Measurements from ENCODE around the gene UTS2B.

The UTS2B gene

GRCh38 chr3:191352014-191352413 lies 21.7 kb upstream of the UTS2B start:
- DNase-seq (ENCODE audit: low read depth, low spot score) = no peak
- no peak for TF ChIP-seq SUZ12 (IDR thresholded peaks at IDR 0.05; ENCODE audit: extremely low read depth, insufficient read depth, insufficient read length)
- H3K4me1 ChIP-seq (ENCODE audit: insufficient read depth, insufficient read length) = no peaks in the 10 kb centered on the region

GRCh38 chr3:191350396-191351090 lies 20.2 kb upstream of the UTS2B start:
- Histone ChIP-seq H3K9ac (ENCODE audit: insufficient read length, low read depth) (no peak overlapping the region), H3K36me3 (ENCODE audit: insufficient read depth, insufficient read length, low read length) (no peaks in the 10 kb centered on the region), H3K27me3 (ENCODE audit: insufficient read depth, insufficient read length) (no peaks in the 10 kb centered on the region), H3K9me3 (ENCODE audit: insufficient read depth, low read length) (no peaks in the 10 kb centered on the region), H3K4me3 (ENCODE audit: insufficient read length, low read depth) (no peak overlapping the region), H3K4me1 (ENCODE audit: insufficient read depth, insufficient read length) (no peaks in the 10 kb centered on the region)
- DNase-seq (ENCODE audit: low read depth, low spot score) = no peak
- TF ChIP-seq ZNF274 (IDR thresholded peaks at IDR 0.05; ENCODE audit: low read depth, low read length) = no peak

More at GRCh38 chr3:191352014-191352413, 21.7 kb upstream of the UTS2B start:
- Histone ChIP-seq H3K27me3 (ENCODE audit: insufficient read depth, insufficient read length) (no peaks in the 10 kb centered on the region), H3K9ac (ENCODE audit: insufficient read length, low read depth) (no peak overlapping the region), H3K9me3 (ENCODE audit: insufficient read depth, low read length) (no peaks in the 10 kb centered on the region), H3K36me3 (ENCODE audit: insufficient read depth, insufficient read length, low read length) (no peaks in the 10 kb centered on the region), H3K4me3 (ENCODE audit: insufficient read length, low read depth) (no peak overlapping the region)

- TF ChIP-seq SUZ12 (IDR thresholded peaks at IDR 0.05; ENCODE audit: extremely low read depth, insufficient read depth, insufficient read length) (no peak), ZNF274 (IDR thresholded peaks at IDR 0.05; ENCODE audit: low read depth, low read length) (no peak), YY1 (IDR thresholded peaks at IDR 0.05; ENCODE audit: insufficient read depth, insufficient read length) (no peak)
- H3K4me1 ChIP-seq (ENCODE audit: insufficient read depth, insufficient read length) = no peaks in the 10 kb centered on the region
- no peak overlapping the region for H3K9ac ChIP-seq (ENCODE audit: insufficient read length, low read depth)
- no peaks in the 10 kb centered on the region for H3K27me3 ChIP-seq (ENCODE audit: insufficient read depth, insufficient read length)
- H3K9me3 ChIP-seq (ENCODE audit: insufficient read depth, low read length) = no peaks in the 10 kb centered on the region
- no peaks in the 10 kb centered on the region for H3K36me3 ChIP-seq (ENCODE audit: insufficient read depth, insufficient read length, low read length)
- DNase-seq (ENCODE audit: low read depth, low spot score) = no peak
- no peak overlapping the region for H3K4me3 ChIP-seq (ENCODE audit: insufficient read length, low read depth)
Observed at GRCh38 chr3:191348098-191348497, 17.8 kb upstream of the UTS2B start.

GRCh38 chr3:191347228-191347627 lies 16.9 kb upstream of the UTS2B start:
- Histone ChIP-seq H3K36me3 (ENCODE audit: insufficient read depth, insufficient read length, low read length) (no peaks in the 10 kb centered on the region), H3K9me3 (ENCODE audit: insufficient read depth, low read length) (no peaks in the 10 kb centered on the region), H3K9ac (ENCODE audit: insufficient read length, low read depth) (no peak overlapping the region), H3K4me1 (ENCODE audit: insufficient read depth, insufficient read length) (no peaks in the 10 kb centered on the region), H3K4me3 (ENCODE audit: insufficient read length, low read depth) (no peak overlapping the region), H3K27me3 (ENCODE audit: insufficient read depth, insufficient read length) (no peaks in the 10 kb centered on the region)
- TF ChIP-seq SUZ12 (IDR thresholded peaks at IDR 0.05; ENCODE audit: extremely low read depth, insufficient read depth, insufficient read length) (no peak), YY1 (IDR thresholded peaks at IDR 0.05; ENCODE audit: insufficient read depth, insufficient read length) (no peak), ZNF274 (IDR thresholded peaks at IDR 0.05; ENCODE audit: low read depth, low read length) (no peak)
- no peak for DNase-seq (ENCODE audit: low read depth, low spot score)

- Histone ChIP-seq H3K4me3 (ENCODE audit: insufficient read length, low read depth) (no peak overlapping the region), H3K36me3 (ENCODE audit: insufficient read depth, insufficient read length, low read length) (no peaks in the 10 kb centered on the region), H3K4me1 (ENCODE audit: insufficient read depth, insufficient read length) (no peaks in the 10 kb centered on the region), H3K27me3 (ENCODE audit: insufficient read depth, insufficient read length) (no peaks in the 10 kb centered on the region), H3K9me3 (ENCODE audit: insufficient read depth, low read length) (no peaks in the 10 kb centered on the region), H3K9ac (ENCODE audit: insufficient read length, low read depth) (no peak overlapping the region)
- no peak for DNase-seq (ENCODE audit: low read depth, low spot score)
- TF ChIP-seq YY1 (IDR thresholded peaks at IDR 0.05; ENCODE audit: insufficient read depth, insufficient read length) (no peak), SUZ12 (IDR thresholded peaks at IDR 0.05; ENCODE audit: extremely low read depth, insufficient read depth, insufficient read length) (no peak), ZNF274 (IDR thresholded peaks at IDR 0.05; ENCODE audit: low read depth, low read length) (no peak)
Observed at GRCh38 chr3:191345334-191345733, 15.0 kb upstream of the UTS2B start.

- no peak for TF ChIP-seq SUZ12 (IDR thresholded peaks at IDR 0.05; ENCODE audit: extremely low read depth, insufficient read depth, insufficient read length)
- no peak for TF ChIP-seq YY1 (IDR thresholded peaks at IDR 0.05; ENCODE audit: insufficient read depth, insufficient read length)
- TF ChIP-seq ZNF274 (IDR thresholded peaks at IDR 0.05; ENCODE audit: low read depth, low read length) = no peak
- no peak overlapping the region for H3K9ac ChIP-seq (ENCODE audit: insufficient read length, low read depth)
- DNase-seq (ENCODE audit: low read depth, low spot score) = no peak
- H3K4me1 ChIP-seq (ENCODE audit: insufficient read depth, insufficient read length) = no peaks in the 10 kb centered on the region
- H3K4me3 ChIP-seq (ENCODE audit: insufficient read length, low read depth) = no peak overlapping the region
- no peaks in the 10 kb centered on the region for H3K27me3 ChIP-seq (ENCODE audit: insufficient read depth, insufficient read length)
- H3K9me3 ChIP-seq (ENCODE audit: insufficient read depth, low read length) = no peaks in the 10 kb centered on the region
- H3K36me3 ChIP-seq (ENCODE audit: insufficient read depth, insufficient read length, low read length) = no peaks in the 10 kb centered on the region
Observed at GRCh38 chr3:191343913-191344312, 13.6 kb upstream of the UTS2B start.

GRCh38 chr3:191343115-191343514 lies 12.8 kb upstream of the UTS2B start:
- H3K4me3 ChIP-seq (ENCODE audit: insufficient read length, low read depth) = no peak overlapping the region

More at GRCh38 chr3:191343115-191343514, 12.8 kb upstream of the UTS2B start:
- Histone ChIP-seq H3K4me1 (ENCODE audit: insufficient read depth, insufficient read length) (no peaks in the 10 kb centered on the region), H3K9me3 (ENCODE audit: insufficient read depth, low read length) (no peaks in the 10 kb centered on the region), H3K27me3 (ENCODE audit: insufficient read depth, insufficient read length) (no peaks in the 10 kb centered on the region), H3K36me3 (ENCODE audit: insufficient read depth, insufficient read length, low read length) (no peaks in the 10 kb centered on the region), H3K9ac (ENCODE audit: insufficient read length, low read depth) (no peak overlapping the region)
- no peak for TF ChIP-seq ZNF274 (IDR thresholded peaks at IDR 0.05; ENCODE audit: low read depth, low read length)
- no peak for TF ChIP-seq YY1 (IDR thresholded peaks at IDR 0.05; ENCODE audit: insufficient read depth, insufficient read length)
- no peak for TF ChIP-seq SUZ12 (IDR thresholded peaks at IDR 0.05; ENCODE audit: extremely low read depth, insufficient read depth, insufficient read length)
- no peak for DNase-seq (ENCODE audit: low read depth, low spot score)

All from NT2/D1 (cell line).